ENCODE measurements around the gene PYCARD.
A peak's percentile ranks its signal among the peaks of the same experiment; 100 is the strongest.
"Not testable (repeated sequence)": the region's sequence is repeated elsewhere in the genome, so short reads cannot be mapped to it uniquely, and the experiment has no call there.

Gene PYCARD

DNA sequence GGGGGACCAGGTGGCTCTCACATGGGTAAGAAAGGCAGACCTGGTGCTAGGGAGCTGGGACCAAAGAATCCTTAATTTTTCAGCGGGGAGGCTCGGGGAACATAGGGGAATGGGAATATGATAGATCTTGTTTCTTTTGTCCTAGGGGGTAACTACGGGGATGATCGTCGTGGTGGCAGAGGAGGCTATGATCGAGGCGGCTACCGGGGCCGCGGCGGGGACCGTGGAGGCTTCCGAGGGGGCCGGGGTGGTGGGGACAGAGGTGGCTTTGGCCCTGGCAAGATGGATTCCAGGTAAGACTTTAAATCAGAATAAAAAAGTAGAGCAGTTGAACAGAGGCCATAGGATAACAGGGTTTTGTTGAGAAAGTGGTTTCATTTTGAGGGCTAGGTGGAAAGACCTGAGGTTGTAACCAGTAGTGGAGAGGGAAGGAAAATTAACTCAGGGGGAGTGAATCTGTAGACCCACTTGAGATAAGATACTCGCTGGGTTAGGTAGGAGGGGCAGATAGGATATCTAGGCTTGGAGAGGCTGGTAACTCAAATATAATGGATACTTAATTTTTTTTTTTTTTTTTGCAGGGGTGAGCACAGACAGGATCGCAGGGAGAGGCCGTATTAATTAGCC is 11.6 kb downstream of the PYCARD start:
- no peak for DNase-seq (ENCODE audit: low spot score)

DNA sequence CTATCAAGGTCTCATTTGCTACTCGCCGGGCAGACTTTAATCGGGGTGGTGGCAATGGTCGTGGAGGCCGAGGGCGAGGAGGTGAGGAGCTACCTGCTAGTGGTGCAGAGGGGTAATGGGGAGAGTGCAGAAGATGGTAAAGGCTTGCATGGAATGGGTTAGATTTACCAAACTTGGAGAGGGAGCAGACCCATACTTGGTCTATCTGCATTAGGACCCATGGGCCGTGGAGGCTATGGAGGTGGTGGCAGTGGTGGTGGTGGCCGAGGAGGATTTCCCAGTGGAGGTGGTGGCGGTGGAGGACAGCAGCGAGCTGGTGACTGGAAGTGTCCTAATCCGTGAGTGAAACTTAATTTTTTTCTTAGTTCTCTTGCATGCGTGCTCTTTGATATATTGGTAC is 12.5 kb downstream of the PYCARD start:
- DNase-seq (ENCODE audit: low spot score) = no peak

DNA sequence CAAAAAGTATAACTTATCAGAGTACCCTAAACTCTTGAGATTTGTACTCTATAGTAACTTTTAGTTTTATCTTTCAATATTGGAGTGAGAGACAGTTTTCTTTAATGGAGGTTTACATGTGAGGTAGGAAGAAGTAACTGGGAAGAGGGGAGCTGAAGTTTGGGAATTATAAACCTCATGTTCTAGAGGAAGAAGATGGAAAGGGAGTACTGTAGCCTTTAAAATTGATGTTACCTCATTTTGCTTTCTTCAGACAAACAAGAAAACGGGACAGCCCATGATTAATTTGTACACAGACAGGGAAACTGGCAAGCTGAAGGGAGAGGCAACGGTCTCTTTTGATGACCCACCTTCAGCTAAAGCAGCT is 13.2 kb downstream of the PYCARD start:
- no peak for DNase-seq (ENCODE audit: low spot score)

DNA sequence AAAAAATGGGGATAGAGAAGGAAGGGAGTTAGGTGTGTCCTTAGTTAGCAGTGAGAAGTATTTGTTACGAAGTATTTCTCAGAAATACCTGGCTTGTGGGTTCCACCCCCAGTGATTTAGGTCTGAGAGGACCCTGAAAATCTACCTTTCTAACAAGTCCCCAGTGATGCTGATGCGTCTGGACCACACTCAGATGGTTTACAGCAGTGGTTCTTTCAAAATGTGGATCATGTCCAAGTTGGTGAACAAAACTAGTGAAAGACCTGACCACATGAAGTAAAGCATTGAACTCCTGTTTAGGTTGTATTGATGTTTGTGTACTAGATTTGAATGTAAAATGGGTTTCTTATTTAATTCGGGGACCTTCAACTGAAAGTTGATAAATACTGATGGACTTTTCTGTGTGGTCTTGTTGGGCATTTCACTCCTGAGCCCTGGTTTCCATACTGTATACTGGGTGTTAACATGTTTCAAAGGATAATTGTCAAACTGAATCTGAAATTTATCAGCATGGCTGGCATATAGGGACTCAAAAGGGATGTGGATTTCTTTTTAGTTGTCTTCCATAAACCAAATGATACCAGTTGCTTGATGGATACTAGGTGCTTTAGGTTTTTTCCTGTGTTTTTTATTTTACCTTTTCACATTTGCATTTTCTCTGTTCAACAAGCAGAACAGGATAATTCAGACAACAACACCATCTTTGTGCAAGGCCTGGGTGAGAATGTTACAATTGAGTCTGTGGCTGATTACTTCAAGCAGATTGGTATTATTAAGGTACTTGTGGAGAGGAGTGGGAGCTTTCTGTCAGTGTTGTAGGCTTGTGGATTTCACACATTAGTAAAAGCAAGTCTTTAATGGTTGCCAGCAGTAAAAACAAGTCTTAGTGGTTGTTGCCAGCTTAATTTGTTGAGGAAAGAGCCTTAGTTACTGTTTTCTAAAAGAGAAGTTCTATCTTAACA is 13.8 kb downstream of the PYCARD start:
- no peak for DNase-seq (ENCODE audit: low spot score)

DNA sequence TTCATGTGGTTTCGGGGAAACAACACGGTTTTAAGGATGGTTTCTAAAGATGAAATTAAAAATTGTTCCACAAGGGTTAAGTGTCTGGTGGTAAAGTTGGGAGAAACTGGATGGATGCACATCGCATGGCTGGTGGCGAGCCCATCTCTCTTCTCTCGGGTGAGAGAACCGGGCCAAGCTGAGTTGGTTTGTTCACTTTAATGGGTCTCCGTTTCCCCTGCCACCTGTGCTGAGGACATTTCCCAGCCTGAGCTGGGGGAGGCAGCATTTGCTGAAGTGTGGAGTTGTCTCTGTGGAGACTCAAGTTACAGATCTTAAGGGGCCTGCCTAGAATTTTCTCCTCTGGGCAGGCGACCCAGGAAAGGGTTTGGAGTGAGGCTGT is 14.8 kb downstream of the PYCARD start:
- no peak for DNase-seq (ENCODE audit: low spot score)

DNA sequence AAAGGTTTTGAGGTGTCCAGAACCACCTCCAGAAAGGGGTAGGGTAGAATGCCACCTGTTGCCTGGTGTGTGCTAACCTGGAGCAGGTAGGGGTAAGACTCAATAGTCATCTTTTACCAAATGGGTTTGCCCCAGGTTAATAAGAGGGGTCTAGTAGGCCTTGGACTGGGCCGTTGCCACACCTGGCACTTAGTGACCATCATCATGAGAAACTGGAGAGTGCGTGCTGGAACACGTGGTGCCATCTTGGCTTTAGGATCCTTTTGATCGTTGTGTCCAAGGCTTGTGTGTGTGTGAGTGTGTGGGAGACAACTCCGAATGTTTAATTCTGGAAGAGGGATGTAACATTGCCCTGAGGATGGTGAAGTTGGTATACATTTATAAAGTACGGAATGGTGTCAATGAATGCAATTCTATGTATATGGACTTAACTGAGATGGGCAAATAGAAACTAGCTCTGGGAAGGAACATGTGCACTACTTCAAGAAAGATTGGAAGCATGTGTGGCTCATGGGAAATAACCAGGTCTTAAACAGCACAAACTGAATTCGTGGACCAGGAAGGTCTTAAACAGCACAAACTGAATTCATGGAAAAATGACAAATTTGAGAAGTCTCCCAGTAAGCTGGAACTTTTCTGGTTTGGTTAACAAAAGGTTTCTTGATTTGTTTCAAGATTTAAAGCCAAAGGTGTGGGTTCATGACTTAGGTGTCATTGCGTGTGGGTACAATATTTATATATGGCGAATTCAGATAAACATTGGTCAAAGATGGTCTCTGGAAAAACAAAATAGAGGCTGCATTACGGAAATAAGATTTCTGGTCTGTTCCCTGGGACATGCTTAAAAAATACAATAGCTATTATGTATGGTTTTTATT is 15.4 kb downstream of the PYCARD start:
- no peak for DNase-seq (ENCODE audit: low spot score)

DNA sequence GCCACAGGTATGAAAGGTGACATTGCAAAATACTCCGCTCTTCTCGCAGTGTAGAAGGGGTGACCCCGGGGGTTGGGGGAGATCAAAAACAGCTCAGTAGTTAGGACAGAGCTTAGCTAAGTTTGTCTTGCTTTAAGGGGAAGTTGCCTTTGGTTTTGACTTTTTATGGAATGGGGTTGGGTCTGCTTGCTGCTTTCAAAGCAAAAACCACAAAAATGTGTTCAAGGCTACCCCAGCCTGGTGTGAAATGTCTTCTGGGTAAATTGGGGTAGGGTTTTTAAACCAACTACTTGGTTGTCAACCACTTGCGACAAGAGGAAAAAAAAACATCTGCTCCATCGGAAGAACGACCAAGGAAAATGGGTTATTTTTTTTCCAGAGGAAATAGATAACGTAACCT is 16.4 kb downstream of the PYCARD start:
- no peak for DNase-seq (ENCODE audit: low spot score)

DNA sequence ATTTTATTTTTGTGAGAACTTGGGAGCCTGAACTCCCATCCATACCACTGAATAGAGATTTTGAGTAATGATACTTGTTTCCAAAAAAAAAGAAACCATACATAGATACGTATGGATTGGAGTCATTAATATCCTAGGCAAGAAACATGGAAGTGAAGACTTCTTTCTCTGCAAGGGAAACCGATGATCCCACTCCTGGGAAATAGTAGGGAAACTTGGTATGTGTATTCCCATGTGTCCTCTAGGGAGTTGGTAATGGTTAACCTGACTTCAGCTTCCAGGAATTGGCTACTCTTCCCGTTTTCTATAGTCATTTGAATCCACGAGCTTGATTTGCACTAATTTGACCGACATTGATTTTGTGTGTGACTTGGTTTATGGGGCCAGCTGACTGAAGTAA is 17.2 kb downstream of the PYCARD start:
- no peak for DNase-seq (ENCODE audit: low spot score)

DNA sequence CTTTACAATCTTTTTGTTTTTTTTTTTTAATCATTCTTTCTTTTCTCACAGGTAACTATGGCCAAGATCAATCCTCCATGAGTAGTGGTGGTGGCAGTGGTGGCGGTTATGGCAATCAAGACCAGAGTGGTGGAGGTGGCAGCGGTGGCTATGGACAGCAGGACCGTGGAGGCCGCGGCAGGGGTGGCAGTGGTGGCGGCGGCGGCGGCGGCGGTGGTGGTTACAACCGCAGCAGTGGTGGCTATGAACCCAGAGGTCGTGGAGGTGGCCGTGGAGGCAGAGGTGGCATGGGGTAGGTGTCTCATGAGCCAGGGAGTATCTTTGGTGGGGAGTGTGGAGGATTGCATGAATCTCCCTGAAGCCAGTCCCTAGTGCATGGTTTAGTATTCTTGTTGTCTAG is 17.7 kb downstream of the PYCARD start:
- no peak for DNase-seq (ENCODE audit: low spot score)

DNA sequence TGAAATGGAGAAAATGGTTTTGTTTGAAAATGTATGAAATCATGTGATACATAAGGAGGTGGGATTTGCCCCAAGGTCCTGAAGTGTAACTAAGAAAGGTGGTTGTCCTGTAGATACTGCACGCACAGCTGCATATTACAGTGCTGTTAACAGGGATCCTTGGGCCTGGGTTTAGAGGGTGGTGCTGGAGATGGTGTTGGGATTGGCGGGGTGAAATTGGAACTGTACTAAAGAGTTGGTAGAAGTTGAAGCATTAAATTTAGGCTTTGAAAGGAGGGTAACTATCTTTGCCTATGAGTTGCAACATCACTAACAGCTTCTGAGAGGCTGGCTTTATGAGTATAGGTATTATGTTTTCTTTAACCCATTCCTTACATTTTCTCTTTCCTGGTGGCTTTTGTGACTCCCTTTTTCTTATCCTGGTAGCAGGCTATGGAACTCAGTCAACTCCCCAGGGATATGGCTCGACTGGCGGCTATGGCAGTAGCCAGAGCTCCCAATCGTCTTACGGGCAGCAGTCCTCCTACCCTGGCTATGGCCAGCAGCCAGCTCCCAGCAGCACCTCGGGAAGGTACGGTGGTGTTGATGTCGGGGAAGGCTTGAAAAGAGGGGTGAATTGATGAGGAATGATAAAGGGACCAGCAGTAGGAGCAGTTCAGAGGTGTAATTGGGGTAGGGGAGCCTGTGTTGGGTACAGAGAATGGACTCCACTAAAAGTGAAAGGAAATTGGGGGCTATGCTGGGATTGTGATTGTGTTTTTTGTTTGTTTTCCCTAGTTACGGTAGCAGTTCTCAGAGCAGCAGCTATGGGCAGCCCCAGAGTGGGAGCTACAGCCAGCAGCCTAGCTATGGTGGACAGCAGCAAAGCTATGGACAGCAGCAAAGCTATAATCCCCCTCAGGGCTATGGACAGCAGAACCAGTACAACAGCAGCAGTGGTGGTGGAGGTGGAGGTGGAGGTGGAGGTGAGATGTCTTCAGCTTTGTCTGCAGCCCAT is 18.8 kb downstream of the PYCARD start:
- no peak for DNase-seq (ENCODE audit: low spot score)

DNA sequence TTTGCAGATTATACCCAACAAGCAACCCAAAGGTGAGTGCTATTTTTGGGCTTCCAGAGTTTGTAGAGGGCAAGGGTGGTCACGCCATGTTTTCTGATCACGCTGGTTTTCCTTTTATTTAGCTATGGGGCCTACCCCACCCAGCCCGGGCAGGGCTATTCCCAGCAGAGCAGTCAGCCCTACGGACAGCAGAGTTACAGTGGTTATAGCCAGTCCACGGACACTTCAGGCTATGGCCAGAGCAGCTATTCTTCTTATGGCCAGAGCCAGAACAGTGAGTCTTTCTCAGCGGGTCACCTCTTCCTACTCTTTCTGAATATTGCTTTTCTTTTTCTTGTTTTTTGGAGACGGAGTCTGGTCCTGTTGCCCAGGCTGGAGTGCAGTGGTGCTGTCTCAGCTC is 20.2 kb downstream of the PYCARD start:
- no peak for DNase-seq (ENCODE audit: low spot score)

DNA sequence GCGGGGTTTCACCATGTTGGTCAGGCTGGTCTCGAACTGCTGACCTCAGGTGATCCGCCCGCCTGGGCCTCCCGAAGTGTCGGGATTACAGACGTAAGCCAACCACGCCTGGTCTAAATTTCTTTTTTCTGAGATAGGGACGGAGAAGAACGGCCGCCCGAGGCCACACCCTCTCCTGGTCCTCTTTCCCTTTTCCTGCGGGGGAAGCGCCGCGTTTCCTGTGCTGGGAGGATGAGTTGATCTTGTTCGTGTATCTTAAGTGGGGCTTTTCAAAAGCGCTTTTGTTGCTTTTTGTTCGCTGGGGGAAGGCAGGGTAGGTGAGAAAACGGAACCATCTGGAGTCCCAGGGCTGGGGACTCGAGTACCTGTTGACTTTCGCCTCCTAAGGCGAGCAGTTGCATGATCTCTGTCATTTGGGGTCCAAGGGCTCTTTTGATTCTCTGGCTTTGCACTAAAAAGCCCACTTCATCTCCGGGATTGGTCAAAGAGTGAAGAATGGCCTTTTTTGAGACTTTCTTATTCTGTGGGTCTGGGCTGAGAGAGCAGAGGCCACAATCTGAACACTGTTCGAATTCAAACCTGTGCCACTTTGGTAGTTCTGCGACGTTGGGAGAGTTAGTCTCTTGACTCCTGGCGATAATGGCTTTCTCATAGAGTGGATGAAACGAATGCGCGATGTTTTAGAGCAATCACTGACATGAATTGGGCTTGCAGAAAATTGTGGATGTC is 21.3 kb downstream of the PYCARD start:
- no peak for DNase-seq (ENCODE audit: low spot score)

DNA sequence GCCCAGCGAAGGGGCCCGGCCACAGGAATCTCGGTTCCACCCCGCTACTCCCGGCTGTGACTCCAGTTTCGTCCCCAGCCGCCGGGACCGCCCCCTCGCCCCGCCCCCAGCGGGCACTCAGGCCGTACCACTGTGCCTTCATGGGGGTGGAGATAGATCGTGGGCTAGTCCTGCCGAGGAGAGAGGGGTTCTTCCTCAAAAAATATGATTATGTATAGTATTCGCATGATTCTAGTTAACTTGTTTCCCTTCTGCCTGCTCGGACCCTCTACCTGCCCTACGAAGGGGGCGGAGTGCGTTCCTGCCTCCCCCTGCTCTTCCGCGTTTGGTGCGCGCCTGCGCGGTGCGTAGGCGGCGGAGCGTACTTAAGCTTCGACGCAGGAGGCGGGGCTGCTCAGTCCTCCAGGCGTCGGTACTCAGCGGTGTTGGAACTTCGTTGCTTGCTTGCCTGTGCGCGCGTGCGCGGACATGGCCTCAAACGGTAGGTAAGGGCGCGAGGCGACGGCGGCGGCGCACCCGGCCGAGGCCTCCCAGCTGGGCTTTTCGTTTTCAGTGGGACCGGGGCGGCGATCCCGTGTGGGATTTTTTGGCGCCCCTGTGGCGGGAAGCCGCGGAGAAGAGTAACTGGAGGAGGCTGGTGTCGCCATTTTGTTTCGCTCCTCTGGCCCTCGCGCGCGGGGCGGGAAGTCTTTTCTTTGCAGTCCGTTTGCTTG is 22.7 kb downstream of the PYCARD start, which contains the start of gene FUS:
TSS of gene FUS (plus strand) at position 393 of the 713 bp plus-strand sequence. CDS start at position 469, 76 bp downstream.
- peak; percentile 94 for DNase-seq (ENCODE audit: low spot score)

DNA sequence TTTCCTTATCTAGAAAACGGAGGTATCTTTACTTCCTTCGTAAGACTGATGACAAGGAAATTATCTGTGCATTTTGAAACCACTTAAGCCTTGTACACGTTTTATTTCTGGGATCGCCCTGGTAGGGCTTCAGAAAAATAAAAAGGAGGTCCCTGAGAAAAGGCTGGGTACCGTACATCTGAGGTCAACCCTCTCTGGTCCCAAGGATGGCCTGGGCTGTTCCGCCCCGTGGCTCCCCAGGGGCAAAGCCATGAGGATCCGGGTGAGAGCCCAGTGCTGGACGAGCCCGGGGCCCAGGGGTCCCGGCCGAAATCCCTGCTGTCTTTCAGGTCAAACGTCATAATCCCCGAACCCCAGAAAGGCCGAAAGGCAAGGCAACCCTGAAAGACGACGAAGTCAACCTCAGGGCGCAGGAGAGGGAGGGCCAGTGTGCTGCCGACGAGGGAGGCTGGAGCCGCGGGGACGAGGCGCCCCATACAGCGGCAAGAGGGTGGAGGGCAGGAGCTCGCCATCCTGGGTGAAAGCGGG is 23.3 kb downstream of the PYCARD start:
- DNase-seq (ENCODE audit: low spot score) = no peak

DNA sequence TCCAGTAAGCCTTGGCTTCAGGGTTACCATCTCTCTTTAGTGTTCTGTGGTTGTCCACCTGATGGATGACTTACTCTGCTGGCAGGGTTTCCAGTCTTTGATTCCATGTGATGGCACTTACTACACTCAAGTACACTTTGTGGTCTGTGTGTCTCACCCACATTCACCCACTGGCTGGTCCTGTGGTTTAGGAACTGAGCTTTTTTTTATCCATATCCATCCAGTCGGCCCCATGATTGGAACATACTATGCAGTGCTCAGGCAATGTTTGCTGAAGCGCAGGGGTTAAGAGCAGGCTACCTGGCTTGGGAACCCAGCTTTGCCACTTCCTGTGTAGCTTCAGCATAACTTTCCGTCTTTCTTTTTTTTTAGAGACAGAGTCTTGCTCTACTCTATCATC is 25.4 kb downstream of the PYCARD start:
- no peak for DNase-seq (ENCODE audit: low spot score)

DNA sequence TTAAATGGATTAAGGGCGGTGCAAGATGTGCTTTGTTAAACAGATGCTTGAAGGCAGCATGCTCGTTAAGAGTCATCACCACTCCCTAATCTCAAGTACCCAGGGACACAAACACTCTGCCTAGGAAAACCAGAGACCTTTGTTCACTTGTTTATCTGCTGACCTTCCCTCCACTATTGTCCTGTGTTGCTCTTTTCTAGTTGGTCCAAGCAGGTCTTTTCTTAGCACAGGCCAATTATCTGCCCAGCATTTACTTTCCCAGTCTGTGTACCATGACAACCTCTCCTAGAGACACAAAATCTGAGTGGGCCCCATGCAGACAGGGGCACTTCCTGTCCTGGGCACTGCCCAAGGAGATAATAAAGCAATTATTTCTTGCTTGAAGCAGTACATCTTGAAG is 32.5 kb downstream of the PYCARD start:
- DNase-seq (ENCODE audit: low spot score) = not testable (repeated sequence)

DNA sequence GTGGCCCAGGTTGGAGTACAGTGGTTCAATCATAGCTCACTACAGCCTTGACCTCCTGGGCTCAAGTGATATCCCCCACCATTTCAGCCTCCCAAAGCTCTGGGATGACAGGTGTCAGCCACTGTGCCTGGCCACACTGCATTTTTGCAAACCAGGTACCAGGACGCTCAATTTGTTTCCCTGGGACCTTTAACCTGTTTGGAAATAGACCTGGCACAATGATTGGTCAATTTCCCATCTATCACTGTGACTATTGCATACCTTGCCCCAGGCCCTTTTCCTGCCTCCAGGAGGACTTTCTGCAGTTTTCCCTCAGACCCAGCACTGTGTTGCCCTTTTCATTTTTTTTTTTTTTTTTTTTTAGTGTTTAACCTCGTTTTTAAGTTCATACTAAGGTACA is 33.7 kb downstream of the PYCARD start:
- no peak for DNase-seq (ENCODE audit: low spot score)

DNA sequence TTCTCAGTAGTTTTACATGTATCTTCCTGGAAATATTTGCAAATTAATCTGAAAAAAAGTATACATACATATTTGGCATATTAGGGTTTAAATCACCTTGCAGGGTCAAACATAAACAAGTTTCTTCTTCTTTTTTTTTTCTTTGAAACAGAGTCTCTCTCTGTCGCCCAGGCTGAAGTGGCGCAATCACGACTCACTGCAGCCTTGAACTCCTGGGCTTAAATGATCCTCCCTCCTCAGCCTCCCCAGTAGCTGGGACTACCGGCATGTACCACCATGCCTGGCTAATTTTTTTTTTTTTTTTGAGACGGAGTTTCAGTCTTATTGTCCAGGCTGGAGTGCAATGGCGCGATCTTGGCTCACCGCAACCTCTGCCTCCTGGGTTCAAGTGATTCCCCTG is 35.2 kb downstream of the PYCARD start:
- DNase-seq (ENCODE audit: low spot score) = no peak

DNA sequence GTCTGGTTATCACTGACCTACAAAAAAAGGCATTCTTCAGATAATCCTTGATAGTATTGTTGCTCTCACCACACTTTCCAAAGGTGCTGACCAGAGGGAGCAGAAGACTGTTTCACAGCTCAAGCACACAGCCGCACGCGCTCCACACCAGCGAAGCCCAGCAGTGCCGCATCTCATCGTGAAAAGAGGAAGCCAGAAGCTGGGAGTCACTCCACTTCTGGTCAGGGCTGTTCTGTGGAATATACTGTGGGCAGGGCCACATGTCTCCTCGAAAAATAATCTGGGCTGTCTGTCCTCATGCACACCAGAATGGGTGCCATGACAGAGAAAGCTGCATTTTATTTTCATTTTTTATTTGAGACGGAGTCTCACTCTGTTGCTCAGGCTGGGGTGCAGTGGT is 45.4 kb downstream of the PYCARD start:
- DNase-seq (ENCODE audit: low spot score) = no peak

Data from globus pallidus (tissue), 1 donor.